GM12865 (cell line): Measurements from ENCODE around the gene TRIM41.
"Not testable (repeated sequence)": the region's sequence is repeated elsewhere in the genome, so short reads cannot be mapped to it uniquely, and the experiment has no call there.

ENCODE experiments used
- DNase-seq: peaks from one replicate; pipeline ENCODE4 v3.0.0; 2010; ENCODE audit warnings: low read depth
- H3K4me3 ChIP-seq: 2 replicates; pipeline ENCODE4 v1.5.1; 2011; ENCODE audit warnings: mild to moderate bottlenecking, low read depth, low read length, control low read depth
- TF ChIP-seq, protein P1 (sequence below): IDR thresholded peaks from 2 replicates; pipeline ENCODE4 v1.5.1; 2011; ENCODE audit warnings: low read length, control low read depth, low read depth, inconsistent platforms; ENCODE audit not compliant: insufficient read depth; ENCODE audit errors: missing control alignments

The TRIM41 gene

DNA sequence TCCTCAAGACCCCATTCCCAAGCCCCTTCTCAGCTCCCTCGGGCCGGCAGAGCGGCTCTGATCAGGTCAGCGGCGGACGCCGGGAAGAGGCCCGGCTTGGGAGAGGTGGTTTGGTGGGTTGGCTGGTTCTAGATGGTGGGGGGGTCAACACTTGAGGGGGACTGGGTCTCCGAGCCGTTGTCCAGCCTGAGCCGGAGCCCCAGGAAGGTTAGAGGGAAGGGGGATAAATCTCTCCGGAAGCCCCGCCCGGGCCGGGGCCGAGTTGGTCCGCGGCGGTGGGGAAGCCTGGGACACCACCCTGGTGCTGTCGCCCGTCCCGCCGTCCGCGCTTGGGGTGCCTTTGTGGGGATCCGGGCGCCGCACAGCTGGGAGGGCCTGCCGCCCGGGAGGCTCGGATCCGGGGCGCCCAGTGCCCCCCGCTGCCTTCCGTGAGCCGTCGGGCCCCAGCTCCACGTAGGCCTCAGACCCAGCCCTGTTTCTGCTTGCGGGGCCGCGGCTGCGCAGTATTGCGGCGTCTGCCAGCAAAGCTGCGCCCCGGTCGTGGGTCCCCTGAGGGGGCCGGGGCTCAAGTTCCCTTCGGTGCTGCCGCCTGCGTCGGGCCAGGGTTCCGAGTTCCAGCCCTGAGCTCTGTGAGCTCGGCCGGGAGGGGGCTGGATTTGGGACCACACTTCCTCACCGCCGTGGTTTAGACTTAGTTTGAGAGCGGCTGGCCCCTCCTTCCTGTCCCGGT, 38.4 kb downstream of the TRIM41 start:
- DNase-seq = peak; percentile 85
- peak overlapping the region; percentile 90 for H3K4me3 ChIP-seq
- TF ChIP-seq, protein P1, sequence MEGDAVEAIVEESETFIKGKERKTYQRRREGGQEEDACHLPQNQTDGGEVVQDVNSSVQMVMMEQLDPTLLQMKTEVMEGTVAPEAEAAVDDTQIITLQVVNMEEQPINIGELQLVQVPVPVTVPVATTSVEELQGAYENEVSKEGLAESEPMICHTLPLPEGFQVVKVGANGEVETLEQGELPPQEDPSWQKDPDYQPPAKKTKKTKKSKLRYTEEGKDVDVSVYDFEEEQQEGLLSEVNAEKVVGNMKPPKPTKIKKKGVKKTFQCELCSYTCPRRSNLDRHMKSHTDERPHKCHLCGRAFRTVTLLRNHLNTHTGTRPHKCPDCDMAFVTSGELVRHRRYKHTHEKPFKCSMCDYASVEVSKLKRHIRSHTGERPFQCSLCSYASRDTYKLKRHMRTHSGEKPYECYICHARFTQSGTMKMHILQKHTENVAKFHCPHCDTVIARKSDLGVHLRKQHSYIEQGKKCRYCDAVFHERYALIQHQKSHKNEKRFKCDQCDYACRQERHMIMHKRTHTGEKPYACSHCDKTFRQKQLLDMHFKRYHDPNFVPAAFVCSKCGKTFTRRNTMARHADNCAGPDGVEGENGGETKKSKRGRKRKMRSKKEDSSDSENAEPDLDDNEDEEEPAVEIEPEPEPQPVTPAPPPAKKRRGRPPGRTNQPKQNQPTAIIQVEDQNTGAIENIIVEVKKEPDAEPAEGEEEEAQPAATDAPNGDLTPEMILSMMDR = no peak

DNA sequence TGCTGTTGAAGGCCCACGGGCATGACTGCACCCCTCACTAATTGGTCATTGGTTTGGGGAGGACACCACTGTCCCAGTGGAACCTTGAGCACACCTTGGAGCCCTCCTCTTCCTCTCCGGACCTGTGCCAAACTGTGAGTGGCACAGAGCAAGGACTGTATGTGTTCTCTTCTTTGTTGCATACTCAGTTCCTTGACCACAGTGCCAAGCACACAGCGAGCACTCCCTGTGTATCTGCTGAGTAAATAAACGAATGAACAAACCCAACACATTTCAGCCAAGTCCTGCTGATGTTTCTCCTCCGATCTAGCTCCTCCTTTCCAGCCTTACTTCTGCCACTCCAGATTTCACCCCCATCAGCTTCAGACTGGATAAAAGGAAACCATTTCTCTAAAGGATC, 40.6 kb downstream of the TRIM41 start:
- TF ChIP-seq, protein P1 = no peak
- H3K4me3 ChIP-seq = no peak overlapping the region
- DNase-seq = no peak

DNA sequence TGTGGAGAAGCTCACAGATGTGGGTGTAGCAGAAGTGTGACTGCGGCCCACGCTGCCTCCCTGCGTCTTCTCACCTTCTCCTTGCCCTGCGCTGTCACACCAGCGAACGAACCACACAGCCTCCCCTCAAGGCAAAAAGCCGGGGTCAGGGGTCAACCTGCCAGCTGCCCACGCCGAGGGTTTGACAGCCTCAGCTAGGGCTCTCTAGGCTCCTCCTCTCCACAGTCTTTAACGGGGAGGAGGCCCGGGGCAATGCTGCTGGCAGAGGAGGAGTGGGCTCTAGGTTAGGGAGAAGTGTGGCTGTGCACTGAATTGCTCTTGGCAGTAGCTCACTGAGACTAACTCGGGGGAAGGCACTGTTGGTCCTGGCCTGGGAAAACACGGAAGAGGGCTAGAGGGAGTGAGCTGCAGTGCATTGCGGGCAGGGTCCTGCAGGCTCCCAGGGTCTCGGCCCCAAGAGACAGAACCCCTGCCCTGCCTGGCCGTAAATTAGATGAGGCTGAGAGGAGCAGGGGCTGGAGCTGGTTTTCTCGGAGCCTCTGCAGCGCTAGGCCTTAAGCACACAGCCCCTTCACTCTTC, 42.1 kb downstream of the TRIM41 start:
- TF ChIP-seq, protein P1 = no peak
- DNase-seq = no peak
- H3K4me3 ChIP-seq = no peak overlapping the region

DNA sequence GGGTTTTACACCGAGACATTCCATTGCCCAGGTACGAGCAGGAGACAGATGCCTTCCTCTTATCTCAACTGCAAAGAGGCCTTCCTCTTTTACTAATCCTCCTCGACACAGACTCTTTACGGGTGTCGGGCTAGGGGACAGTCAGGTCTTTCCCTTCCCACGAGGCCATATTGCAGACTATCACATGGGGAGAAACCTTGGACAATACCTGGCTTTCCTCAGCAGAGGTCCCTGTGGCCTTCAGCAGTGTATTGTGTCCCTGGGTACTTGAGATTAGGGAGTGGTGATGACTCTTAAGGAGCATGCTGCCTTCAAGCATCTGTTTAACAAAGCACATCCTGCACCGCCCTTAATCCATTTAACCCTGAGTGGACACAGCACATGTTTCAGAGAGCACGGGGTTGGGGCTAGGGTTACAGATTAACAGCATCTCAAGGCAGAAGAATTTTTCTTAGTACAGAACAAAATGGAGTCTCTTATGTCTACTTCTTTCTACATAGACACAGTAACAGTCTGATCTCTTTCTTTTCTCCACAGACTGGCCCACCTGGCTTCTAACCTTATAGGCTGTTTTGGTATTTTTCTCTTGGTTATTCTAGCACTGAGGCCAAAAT, 44.3 kb downstream of the TRIM41 start:
- not testable (repeated sequence) for DNase-seq, H3K4me3 ChIP-seq

DNA sequence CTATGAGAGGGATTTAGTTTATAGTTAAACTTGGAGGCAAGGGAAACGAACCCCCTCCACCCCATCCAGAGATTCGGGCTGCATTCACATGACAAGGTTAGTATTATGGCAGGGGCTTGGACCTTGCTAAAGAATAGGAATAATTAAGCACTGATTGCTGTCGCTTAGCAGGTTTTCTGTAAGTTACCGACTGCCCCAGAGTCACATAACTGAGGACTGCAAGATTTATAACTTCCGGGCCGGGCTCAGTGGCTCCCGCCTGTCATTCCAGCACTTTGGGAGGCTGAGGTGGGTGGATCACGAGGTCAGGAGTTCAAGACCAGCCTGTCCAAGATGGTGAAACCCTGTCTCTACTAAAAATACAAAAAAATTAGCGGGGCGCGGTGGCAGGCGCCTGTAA, 44.8 kb downstream of the TRIM41 start:
- not testable (repeated sequence) for DNase-seq, H3K4me3 ChIP-seq

DNA sequence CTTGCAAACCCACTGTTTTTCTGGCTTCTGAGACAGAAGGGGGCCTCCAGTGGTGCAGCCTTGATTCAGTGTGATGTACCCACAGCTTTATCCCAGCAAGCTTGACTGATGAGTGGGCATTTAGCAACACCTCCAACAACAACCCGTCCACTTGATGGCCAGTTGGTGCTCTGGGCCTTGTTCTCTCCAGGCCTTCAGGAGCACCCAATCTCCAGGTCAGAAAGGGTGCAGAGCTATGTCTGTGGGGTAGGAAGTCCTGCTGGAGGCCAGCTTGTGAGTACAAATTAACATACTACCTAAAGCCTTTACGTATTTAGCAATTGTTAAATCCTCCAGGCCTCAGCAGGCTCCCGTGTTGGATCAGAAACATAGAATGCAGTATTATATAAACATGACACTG, 48.0 kb downstream of the TRIM41 start:
- DNase-seq = no peak
- TF ChIP-seq, protein P1 = no peak
- no peak overlapping the region for H3K4me3 ChIP-seq

DNA sequence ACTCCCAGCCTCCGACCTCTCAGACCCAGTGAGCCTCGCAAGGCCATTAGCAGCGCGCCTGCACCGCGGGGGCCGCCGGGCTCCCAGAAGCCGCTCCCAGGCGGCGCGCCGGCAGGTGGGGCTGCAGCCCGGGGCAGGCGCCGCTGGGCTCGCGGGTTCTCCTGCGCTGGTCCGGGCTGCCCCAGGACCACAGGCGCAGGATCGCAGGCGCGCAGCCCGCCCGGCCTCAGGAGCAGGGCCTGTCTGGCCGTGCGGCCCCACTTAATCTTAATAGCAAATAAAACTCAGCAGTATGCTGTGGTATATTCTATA, 50.3 kb downstream of the TRIM41 start:
- not testable (repeated sequence) for H3K4me3 ChIP-seq, DNase-seq

DNA sequence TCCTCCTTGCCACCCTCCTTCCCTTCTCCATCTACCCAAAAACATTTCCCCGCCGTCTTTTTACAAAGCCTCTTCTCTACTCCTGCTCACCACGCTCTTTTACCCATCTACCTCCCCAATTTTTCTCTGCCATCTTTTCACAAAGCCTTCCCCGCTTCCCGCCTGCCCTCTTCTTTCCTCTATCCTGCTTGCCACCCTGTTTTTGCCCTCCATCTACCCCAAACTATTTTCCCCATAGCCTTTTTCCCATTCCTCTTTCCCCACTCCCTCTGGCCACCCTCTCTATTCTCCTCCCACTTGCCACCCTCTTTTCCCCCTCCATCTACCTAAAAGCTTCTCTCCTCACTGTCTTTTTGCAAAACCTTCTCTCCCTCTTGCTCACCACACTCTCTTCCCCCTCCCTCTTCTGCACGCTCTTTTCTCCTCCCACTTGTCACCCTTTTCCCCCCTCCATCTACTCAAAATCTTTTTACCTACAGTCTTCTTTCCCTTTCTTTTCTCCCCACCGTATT, 57.2 kb downstream of the TRIM41 start:
- TF ChIP-seq, protein P1 = no peak
- no peak overlapping the region for H3K4me3 ChIP-seq
- DNase-seq = no peak
